Progenitor cell of endocrine pancreas (in vitro differentiated cells): ENCODE results near the gene PDZD2. TPM values are rescaled to one million over a fixed set of nuclear protein-coding genes. Genes with fewer than 3 reads are reported as not detected.

Experiments
- DNase-seq: peaks from one replicate; pipeline ENCODE4 v3.0.0; 2021; ENCODE audit warnings: low spot score; ENCODE audit not compliant: unreplicated experiment
- H3K27ac Mint-ChIP-seq: 2 replicates; pipeline ENCODE4 v1.8.0; 2021; ENCODE audit warnings: mild to moderate bottlenecking, moderate library complexity, mixed read lengths
- H3K27me3 Mint-ChIP-seq: 2 replicates; pipeline ENCODE4 v1.8.0; 2021; ENCODE audit warnings: mixed read lengths
- H3K36me3 Mint-ChIP-seq: 2 replicates; pipeline ENCODE4 v1.8.0; 2022; ENCODE audit warnings: mixed read lengths; ENCODE audit not compliant: insufficient read depth
- H3K4me1 Mint-ChIP-seq: 2 replicates; pipeline ENCODE4 v1.8.0; 2021; ENCODE audit warnings: low read depth, mixed read lengths
- H3K4me3 Mint-ChIP-seq: 2 replicates; pipeline ENCODE4 v1.8.0; 2021; ENCODE audit warnings: low read depth, mild to moderate bottlenecking, moderate library complexity, mixed read lengths
- H3K9me3 Mint-ChIP-seq: 2 replicates; pipeline ENCODE4 v1.8.0; 2021; ENCODE audit warnings: low read depth, mixed read lengths
- CTCF ChIP-seq: fragments of 200-600 bp; sonication (generic); IDR thresholded peaks from one replicate; pipeline ENCODE4 v1.5.0; 2021; ENCODE audit warnings: antibody characterized with exemption, mild to moderate bottlenecking; ENCODE audit not compliant: unreplicated experiment
- total RNA-seq: library from RNA; stranded (reverse); gene quantifications from 2 replicates; pipeline ENCODE4 v1.2.1, GENCODE V29; 2021

The PDZD2 gene
- total RNA-seq, 1 donor from 2014 or later = 3.1 TPM

DNA sequence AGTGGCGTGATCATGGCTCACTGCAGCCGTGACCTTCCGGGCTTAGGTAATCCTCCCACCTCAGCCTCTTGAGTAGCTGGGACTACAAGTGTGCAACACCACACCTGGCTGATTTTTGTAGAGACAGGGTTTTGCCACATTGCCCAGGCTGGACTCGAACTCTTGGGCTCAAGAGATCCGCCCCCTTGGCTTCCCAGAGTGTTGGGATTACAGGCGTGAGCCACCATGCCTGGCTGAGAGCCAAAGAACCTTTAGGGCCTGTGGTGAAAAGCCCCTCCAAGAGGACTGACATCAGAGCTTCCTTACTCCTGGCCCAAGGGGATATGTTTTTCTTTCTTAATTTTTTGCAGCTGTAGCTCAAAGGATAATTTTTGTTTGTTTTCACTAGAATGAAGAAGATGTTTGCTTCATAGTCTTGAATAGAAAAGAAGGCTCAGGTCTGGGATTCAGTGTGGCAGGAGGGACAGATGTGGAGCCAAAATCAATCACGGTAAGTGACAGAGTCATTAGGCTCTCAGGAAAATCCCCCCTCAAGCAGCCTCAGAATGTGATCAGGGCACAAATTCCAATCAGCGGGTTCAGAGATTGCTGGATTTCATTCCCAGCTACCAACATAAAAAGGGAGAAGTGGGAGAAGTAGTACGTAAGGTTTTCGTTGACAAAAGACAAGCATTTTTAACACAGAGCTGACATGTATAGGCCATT is 458.1 kb downstream of the PDZD2 start:
- peaks cover 13% of the 10 kb centered on the region for H3K36me3 Mint-ChIP-seq
- no peak for TF ChIP-seq CTCF
- DNase-seq = no peak
- no peak overlapping the region for H3K27ac Mint-ChIP-seq
- H3K4me3 Mint-ChIP-seq = no peak overlapping the region
- peaks cover 5% of the 10 kb centered on the region for H3K4me1 Mint-ChIP-seq
- no peaks in the 10 kb centered on the region for H3K27me3 Mint-ChIP-seq
- H3K9me3 Mint-ChIP-seq = no peaks in the 10 kb centered on the region

- TF ChIP-seq CTCF = no peak
- Mint-ChIP-seq H3K27ac (no peak overlapping the region), H3K36me3 (peaks cover 18% of the 10 kb centered on the region), H3K9me3 (no peaks in the 10 kb centered on the region), H3K4me3 (no peak overlapping the region), H3K4me1 (peaks cover 5% of the 10 kb centered on the region), H3K27me3 (no peaks in the 10 kb centered on the region)
- DNase-seq = no peak
Observed at GRCh38 chr5:32098291-32098690, 459.4 kb downstream of the PDZD2 start.

DNA sequence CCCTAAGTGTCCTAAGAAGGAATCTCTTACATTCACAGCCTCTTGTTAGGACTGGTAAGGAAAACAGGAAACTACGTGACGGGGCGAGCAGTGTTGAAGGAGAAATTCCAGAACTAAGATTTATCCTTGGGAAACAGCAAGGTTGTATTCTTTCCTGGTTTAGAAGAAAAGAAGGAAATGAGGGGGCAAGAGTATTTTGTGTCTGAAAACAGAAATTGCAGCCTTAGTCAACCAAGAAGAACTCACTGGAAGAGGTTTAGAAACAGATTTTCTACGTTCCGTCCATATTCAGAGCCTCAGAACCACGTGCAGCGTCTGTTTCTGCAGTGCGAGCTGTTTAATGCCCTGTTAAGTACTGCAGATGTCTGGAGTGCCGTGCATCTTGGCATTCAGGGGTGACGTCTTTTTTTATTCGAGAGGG is 460.0 kb downstream of the PDZD2 start:
- no peak for DNase-seq
- H3K36me3 Mint-ChIP-seq = peaks cover 18% of the 10 kb centered on the region
- TF ChIP-seq CTCF = no peak
- H3K9me3 Mint-ChIP-seq = no peaks in the 10 kb centered on the region
- no peak overlapping the region for H3K4me3 Mint-ChIP-seq
- H3K27ac Mint-ChIP-seq = no peak overlapping the region
- peaks cover 5% of the 10 kb centered on the region for H3K4me1 Mint-ChIP-seq
- H3K27me3 Mint-ChIP-seq = no peaks in the 10 kb centered on the region

DNA sequence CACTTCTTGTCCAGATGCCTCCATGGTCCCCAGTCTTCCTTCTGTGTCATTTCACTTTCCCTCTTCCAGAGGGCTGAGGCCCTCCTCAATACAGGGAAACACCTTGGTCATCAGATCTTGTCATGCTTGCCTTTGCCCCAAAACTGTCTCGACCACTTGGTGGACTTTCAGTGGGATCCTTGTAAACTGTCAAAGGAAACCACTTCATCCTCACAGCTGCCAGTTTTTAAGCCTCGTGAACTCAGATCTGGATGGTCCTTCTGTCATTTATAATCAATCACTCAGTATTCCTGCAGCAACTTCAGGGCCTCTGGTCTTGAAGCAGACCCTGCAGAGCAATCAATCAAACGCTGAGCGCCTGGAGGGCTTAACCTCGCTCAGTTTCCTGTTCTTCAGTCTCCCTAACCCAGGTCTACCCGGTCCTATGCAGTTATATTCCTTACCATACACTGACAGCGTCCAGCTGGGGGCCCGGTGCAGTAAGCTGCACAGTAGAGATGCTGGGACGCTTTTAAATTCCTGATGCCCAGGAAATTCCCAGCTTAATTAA is 460.6 kb downstream of the PDZD2 start:
- Mint-ChIP-seq H3K36me3 (peaks cover 18% of the 10 kb centered on the region), H3K4me1 (peaks cover 5% of the 10 kb centered on the region)
- TF ChIP-seq CTCF = no peak

GRCh38 chr5:32100230-32100629 is 461.3 kb downstream of the PDZD2 start:
- no peak for TF ChIP-seq CTCF
- peak overlapping the region; percentile 73 for H3K27ac Mint-ChIP-seq
- no peaks in the 10 kb centered on the region for H3K27me3 Mint-ChIP-seq
- H3K36me3 Mint-ChIP-seq = peaks cover 19% of the 10 kb centered on the region
- DNase-seq = no peak
- H3K9me3 Mint-ChIP-seq = no peaks in the 10 kb centered on the region
- no peak overlapping the region for H3K4me3 Mint-ChIP-seq
- H3K4me1 Mint-ChIP-seq = peaks cover 5% of the 10 kb centered on the region

More for the DNA sequence above, 460.6 kb downstream of the PDZD2 start:
- no peaks in the 10 kb centered on the region for H3K27me3 Mint-ChIP-seq
- DNase-seq = no peak
- no peaks in the 10 kb centered on the region for H3K9me3 Mint-ChIP-seq
- H3K4me3 Mint-ChIP-seq = no peak overlapping the region
- H3K27ac Mint-ChIP-seq = peak overlapping the region; percentile 55
